ENCODE measurements around the gene TTYH3.

- TF ChIP-seq POLR2AphosphoS5 (IDR thresholded peaks at IDR 0.05; ENCODE audit: borderline replicate concordance, low read depth, low read length) (no peak), EZH2 (IDR thresholded peaks at IDR 0.05) (no peak), FOXP2 (optimal IDR thresholded peaks at IDR 0.05; ENCODE audit: control extremely low read depth, extremely low read length, insufficient read depth) (no peak)
Measured at GRCh38 chr7:2611401-2611800, 20.4 kb upstream of the TTYH3 start.

Data from SK-N-MC (cell line).